HepG2 (cell line): ENCODE data around the gene TMEM107. TPM values are rescaled to one million over a fixed set of nuclear protein-coding genes. Genes with fewer than 3 reads are reported as not detected.

ENCODE experiments used
- ATF6 ChIP-seq: sonication (generic); formaldehyde crosslinking; conservative IDR thresholded peaks from 2 replicates; pipeline ENCODE4 v1.4.0; 2020; ENCODE audit warnings: missing genetic modification reagents
- DR1 ChIP-seq: sonication (generic); formaldehyde crosslinking; IDR thresholded peaks from 2 replicates; pipeline ENCODE4 v1.8.0; 2021; ENCODE audit warnings: mild to moderate bottlenecking, missing genetic modification reagents, inconsistent platforms
- ELF1 ChIP-seq: sonication (generic); formaldehyde crosslinking; IDR thresholded peaks from 2 replicates; pipeline ENCODE4 v1.4.0; 2020; ENCODE audit warnings: missing genetic modification reagents
- KDM2A ChIP-seq: sonication (generic); formaldehyde crosslinking; IDR thresholded peaks from 2 replicates; pipeline ENCODE4 v1.4.0; 2020; ENCODE audit warnings: low read depth, missing genetic modification reagents, borderline replicate concordance
- MATR3 ChIP-seq: sonication (generic); formaldehyde crosslinking; IDR thresholded peaks from 2 replicates; pipeline ENCODE4 v1.4.0; 2020; ENCODE audit warnings: missing genetic modification reagents
- PITX1 ChIP-seq: sonication (generic); formaldehyde crosslinking; IDR thresholded peaks from 2 replicates; pipeline ENCODE4 v1.5.1; 2020; ENCODE audit warnings: mild to moderate bottlenecking, missing genetic modification reagents
- THRA ChIP-seq: sonication (generic); formaldehyde crosslinking; IDR thresholded peaks from 2 replicates; pipeline ENCODE4 v1.4.0; 2020; ENCODE audit warnings: missing genetic modification reagents, borderline replicate concordance
- TRIM24 ChIP-seq: sonication (generic); formaldehyde crosslinking; IDR thresholded peaks from 2 replicates; pipeline ENCODE4 v1.8.0; 2022; ENCODE audit warnings: mild to moderate bottlenecking, missing genetic modification reagents
- ZBTB39 ChIP-seq: sonication (generic); formaldehyde crosslinking; IDR thresholded peaks from 2 replicates; pipeline ENCODE4 v1.5.0; 2020; ENCODE audit warnings: missing genetic modification reagents
- ZFP36 ChIP-seq: fragments of 150-350 bp; IDR thresholded peaks from 2 replicates; pipeline ENCODE4 v1.6.1; 2018; ENCODE audit warnings: borderline replicate concordance, low read length, low read depth; ENCODE audit not compliant: partially characterized antibody
- ZNF121 ChIP-seq: sonication (generic); formaldehyde crosslinking; IDR thresholded peaks from 2 replicates; pipeline ENCODE4 v1.5.0; 2020; ENCODE audit warnings: mild to moderate bottlenecking, missing genetic modification reagents
- polyA plus RNA-seq, 8 experiments: library from polyadenylated mRNA; depleted of rRNA in 3 of 8; stranded (reverse) in 7 of 8; unstranded in 1 of 8; fragments of >200 nt; fragmentation: Illumina TruSeq in 4 of 8; extraction: Trizol in 4 of 8; gene quantifications; 2 replicates each; pipeline versions ENCODE4 v1.2.1 to v1.2.3, GENCODE V29; 2011 to 2016; ENCODE audit warnings: low read depth in 4 of 8, missing spikeins in 1 of 8, mixed read lengths in 1 of 8; ENCODE audit not compliant: insufficient read depth in 1 of 8
- total RNA-seq, 5 experiments: library from RNA; depleted of rRNA; stranded (reverse); fragments of >200 nt; fragmentation: Illumina TruSeq; extraction: Trizol; gene quantifications; 2 replicates each; pipeline ENCODE4 v1.2.3, GENCODE V29; 2016; ENCODE audit warnings: low read depth in 1 of 5
- TF ChIP-seq, protein P1 (sequence below): sonication (generic); formaldehyde crosslinking; IDR thresholded peaks from 2 replicates; pipeline ENCODE4 v1.5.1; 2020; ENCODE audit warnings: mild to moderate bottlenecking, missing genetic modification reagents, moderate library complexity
- TF ChIP-seq, protein P2 (sequence below): sonication (generic); formaldehyde crosslinking; IDR thresholded peaks from 2 replicates; pipeline ENCODE4 v1.9.0; 2021; ENCODE audit warnings: missing genetic modification reagents, borderline replicate concordance
- TF ChIP-seq, protein P3 (sequence below), 2 experiments: fragments of 450-650 bp in 1 of 2; sonication (generic) in 1 of 2; formaldehyde crosslinking; IDR thresholded peaks; 2 replicates each; pipeline versions ENCODE4 v1.5.0 to v1.8.0; 2020 to 2022; ENCODE audit warnings: mild to moderate bottlenecking in 1 of 2, missing genetic modification reagents in 1 of 2

The TMEM107 gene
- total and polyA plus RNA-seq, 2 of the 13 experiments (the other 11 are each of a cell fraction or from before 2014, with no cell fraction given): 7.2 to 15.3 TPM

DNA sequence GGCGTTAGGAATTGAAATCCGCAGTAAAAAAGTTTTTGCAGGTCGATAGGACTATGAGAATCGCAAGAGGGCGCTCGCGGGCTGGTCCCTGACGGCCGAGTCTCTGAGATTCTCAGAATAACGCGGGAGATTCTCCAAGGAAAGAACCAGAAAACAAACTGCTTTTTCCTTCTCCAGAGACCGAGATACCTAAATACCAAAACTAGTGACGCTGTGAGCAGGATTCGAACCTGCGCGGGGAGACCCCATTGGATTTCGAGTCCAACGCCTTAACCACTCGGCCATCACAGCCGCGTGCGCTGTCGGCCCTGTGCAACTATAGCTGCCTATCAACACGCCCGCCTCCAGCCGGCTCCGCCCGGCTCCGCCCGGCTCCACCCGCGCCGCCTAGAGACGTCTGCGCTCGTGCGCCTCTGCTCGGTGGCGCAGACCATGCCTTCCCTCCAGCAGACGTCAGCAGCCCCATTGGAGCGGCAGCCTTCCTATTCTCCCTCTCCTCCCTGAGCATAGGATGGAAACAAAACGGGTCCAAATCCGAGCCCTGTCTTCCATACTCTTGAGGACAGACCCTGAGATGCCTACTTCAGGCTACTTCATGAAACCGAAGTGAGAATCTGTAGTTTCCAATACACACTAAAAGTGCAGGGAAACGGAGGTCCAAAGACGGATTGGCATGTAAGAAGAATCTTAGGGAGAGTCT, 37.4 kb downstream of the TMEM107 start (continued):
- TF ChIP-seq, protein P1, sequence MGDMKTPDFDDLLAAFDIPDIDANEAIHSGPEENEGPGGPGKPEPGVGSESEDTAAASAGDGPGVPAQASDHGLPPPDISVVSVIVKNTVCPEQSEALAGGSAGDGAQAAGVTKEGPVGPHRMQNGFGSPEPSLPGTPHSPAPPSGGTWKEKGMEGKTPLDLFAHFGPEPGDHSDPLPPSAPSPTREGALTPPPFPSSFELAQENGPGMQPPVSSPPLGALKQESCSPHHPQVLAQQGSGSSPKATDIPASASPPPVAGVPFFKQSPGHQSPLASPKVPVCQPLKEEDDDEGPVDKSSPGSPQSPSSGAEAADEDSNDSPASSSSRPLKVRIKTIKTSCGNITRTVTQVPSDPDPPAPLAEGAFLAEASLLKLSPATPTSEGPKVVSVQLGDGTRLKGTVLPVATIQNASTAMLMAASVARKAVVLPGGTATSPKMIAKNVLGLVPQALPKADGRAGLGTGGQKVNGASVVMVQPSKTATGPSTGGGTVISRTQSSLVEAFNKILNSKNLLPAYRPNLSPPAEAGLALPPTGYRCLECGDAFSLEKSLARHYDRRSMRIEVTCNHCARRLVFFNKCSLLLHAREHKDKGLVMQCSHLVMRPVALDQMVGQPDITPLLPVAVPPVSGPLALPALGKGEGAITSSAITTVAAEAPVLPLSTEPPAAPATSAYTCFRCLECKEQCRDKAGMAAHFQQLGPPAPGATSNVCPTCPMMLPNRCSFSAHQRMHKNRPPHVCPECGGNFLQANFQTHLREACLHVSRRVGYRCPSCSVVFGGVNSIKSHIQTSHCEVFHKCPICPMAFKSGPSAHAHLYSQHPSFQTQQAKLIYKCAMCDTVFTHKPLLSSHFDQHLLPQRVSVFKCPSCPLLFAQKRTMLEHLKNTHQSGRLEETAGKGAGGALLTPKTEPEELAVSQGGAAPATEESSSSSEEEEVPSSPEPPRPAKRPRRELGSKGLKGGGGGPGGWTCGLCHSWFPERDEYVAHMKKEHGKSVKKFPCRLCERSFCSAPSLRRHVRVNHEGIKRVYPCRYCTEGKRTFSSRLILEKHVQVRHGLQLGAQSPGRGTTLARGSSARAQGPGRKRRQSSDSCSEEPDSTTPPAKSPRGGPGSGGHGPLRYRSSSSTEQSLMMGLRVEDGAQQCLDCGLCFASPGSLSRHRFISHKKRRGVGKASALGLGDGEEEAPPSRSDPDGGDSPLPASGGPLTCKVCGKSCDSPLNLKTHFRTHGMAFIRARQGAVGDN (CRISPR knock-in tag): peak; percentile 89
- peak; percentile 59 for TF ChIP-seq DR1
- no peak; the same call in 1 of the 2 replicates for TF ChIP-seq ZBTB39 (CRISPR knock-in tag)
- TF ChIP-seq ZNF121 (CRISPR knock-in tag): peak; percentile 44; the same call in 1 of the 2 replicates
- TF ChIP-seq MATR3 (CRISPR knock-in tag): no peak
- TF ChIP-seq ATF6: no peak; the same call in 1 of the 2 replicates
- peak; percentile 10 for TF ChIP-seq ELF1
- TF ChIP-seq, protein P2, sequence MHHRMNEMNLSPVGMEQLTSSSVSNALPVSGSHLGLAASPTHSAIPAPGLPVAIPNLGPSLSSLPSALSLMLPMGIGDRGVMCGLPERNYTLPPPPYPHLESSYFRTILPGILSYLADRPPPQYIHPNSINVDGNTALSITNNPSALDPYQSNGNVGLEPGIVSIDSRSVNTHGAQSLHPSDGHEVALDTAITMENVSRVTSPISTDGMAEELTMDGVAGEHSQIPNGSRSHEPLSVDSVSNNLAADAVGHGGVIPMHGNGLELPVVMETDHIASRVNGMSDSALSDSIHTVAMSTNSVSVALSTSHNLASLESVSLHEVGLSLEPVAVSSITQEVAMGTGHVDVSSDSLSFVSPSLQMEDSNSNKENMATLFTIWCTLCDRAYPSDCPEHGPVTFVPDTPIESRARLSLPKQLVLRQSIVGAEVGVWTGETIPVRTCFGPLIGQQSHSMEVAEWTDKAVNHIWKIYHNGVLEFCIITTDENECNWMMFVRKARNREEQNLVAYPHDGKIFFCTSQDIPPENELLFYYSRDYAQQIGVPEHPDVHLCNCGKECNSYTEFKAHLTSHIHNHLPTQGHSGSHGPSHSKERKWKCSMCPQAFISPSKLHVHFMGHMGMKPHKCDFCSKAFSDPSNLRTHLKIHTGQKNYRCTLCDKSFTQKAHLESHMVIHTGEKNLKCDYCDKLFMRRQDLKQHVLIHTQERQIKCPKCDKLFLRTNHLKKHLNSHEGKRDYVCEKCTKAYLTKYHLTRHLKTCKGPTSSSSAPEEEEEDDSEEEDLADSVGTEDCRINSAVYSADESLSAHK (CRISPR knock-in tag): no peak
- peak; percentile 76 for TF ChIP-seq PITX1 (CRISPR knock-in tag)
- TF ChIP-seq TRIM24 (CRISPR knock-in tag): no peak
- TF ChIP-seq, protein P3, sequence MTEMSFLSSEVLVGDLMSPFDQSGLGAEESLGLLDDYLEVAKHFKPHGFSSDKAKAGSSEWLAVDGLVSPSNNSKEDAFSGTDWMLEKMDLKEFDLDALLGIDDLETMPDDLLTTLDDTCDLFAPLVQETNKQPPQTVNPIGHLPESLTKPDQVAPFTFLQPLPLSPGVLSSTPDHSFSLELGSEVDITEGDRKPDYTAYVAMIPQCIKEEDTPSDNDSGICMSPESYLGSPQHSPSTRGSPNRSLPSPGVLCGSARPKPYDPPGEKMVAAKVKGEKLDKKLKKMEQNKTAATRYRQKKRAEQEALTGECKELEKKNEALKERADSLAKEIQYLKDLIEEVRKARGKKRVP (CRISPR knock-in tag; IDR thresholded peaks at IDR 0.05): no peak
- peak; percentile 87 for TF ChIP-seq KDM2A
- TF ChIP-seq ZFP36: no peak
- TF ChIP-seq THRA: peak; percentile 41; the same call in 1 of the 2 replicates
